PC-3 (cell line): ENCODE measurements around the gene GSDME. TPM values are rescaled to one million over a fixed set of nuclear protein-coding genes. Genes with fewer than 3 reads are reported as not detected.

Experiments used
- ATAC-seq: fragments of 200-7000 bp; cut with Tn5 transposase; 2 replicates; pipeline ENCODE4 v1.9.1; 2020; ENCODE audit warnings: mild to moderate bottlenecking, moderate library complexity
- BruUV-seq: library from RNA; stranded (reverse); fragments of 400-500 nt; replicated peaks from 2 replicates; lab custom pipeline; 2021; lab: Mats Ljungman, UMichigan
- CTCF ChIA-PET: fragments of 300-600 bp; sonication (Branson Sonifier 250); formaldehyde crosslinking; loops from one replicate; lab custom pipeline; 2022; ENCODE audit warnings: antibody characterized with exemption; lab: Charles Lee
- POLR2A ChIA-PET: fragments of 300-600 bp; sonication (Branson Sonifier 250); formaldehyde crosslinking; loops from one replicate; lab custom pipeline; 2022; ENCODE audit warnings: antibody characterized with exemption; ENCODE audit not compliant: unreplicated experiment; lab: Charles Lee
- DNase-seq: peaks from one replicate; pipeline ENCODE4 v3.0.0-alpha.2; 2015
- H2AFZ ChIP-seq: fragments of 300-600 bp; sonication (generic); 2 replicates; pipeline ENCODE4 v1.6.0; 2016; ENCODE audit warnings: antibody characterized with exemption, low read length
- H3F3A ChIP-seq: fragments of 300-600 bp; sonication (generic); one replicate; pipeline ENCODE4 v1.6.0; 2017; ENCODE audit warnings: antibody characterized with exemption, low read length, control low read depth, mild to moderate bottlenecking; ENCODE audit not compliant: unreplicated experiment
- H3K27ac ChIP-seq: fragments of 300-600 bp; sonication (generic); 2 replicates; pipeline ENCODE4 v1.5.1; 2016; ENCODE audit warnings: mild to moderate bottlenecking, low read length
- H3K27me3 ChIP-seq: fragments of 300-600 bp; sonication (generic); 2 replicates; pipeline ENCODE4 v1.6.1; 2016; ENCODE audit warnings: low read length, mixed read lengths
- H3K36me3 ChIP-seq: fragments of 300-600 bp; sonication (generic); 2 replicates; pipeline ENCODE4 v1.6.1; 2016; ENCODE audit warnings: low read depth, mixed run types, low read length, mixed read lengths
- H3K4me1 ChIP-seq: fragments of 300-600 bp; sonication (generic); 2 replicates; pipeline ENCODE4 v1.5.1; 2016; ENCODE audit warnings: low read length; ENCODE audit not compliant: insufficient read depth
- H3K4me2 ChIP-seq: fragments of 300-600 bp; sonication (generic); 2 replicates; pipeline ENCODE4 v1.6.0; 2016; ENCODE audit warnings: low read length
- H3K4me3 ChIP-seq: fragments of 300-600 bp; sonication (generic); 2 replicates; pipeline ENCODE4 v1.5.1; 2016; ENCODE audit warnings: mild to moderate bottlenecking, low read length, mixed read lengths
- H3K79me2 ChIP-seq: fragments of 300-600 bp; sonication (generic); 2 replicates; pipeline ENCODE4 v1.6.1; 2017; ENCODE audit warnings: low read length, mixed read lengths
- H3K9ac ChIP-seq: fragments of 300-600 bp; sonication (generic); 2 replicates; pipeline ENCODE4 v1.6.0; 2016; ENCODE audit warnings: mild to moderate bottlenecking, low read length
- H3K9me2 ChIP-seq: fragments of 300-600 bp; sonication (generic); replicated peaks from 2 replicates; pipeline ENCODE4 v1.6.1; 2016; ENCODE audit warnings: mixed run types, low read length, mixed read lengths
- H3K9me3 ChIP-seq: fragments of 300-600 bp; sonication (generic); 2 replicates; pipeline ENCODE4 v1.6.1; 2016; ENCODE audit warnings: low read length, mixed read lengths
- H4K20me1 ChIP-seq: fragments of 300-600 bp; sonication (generic); 2 replicates; pipeline ENCODE4 v1.6.1; 2016; ENCODE audit warnings: low read length, mixed read lengths
- EZH2 ChIP-seq: fragments of 300-600 bp; sonication (generic); IDR thresholded peaks from one replicate; pipeline ENCODE4 v1.6.1; 2017; ENCODE audit warnings: antibody characterized with exemption, mild to moderate bottlenecking, low read length; ENCODE audit not compliant: unreplicated experiment
- EZH2phosphoT487 ChIP-seq: fragments of 300-600 bp; sonication (generic); IDR thresholded peaks from 2 replicates; pipeline ENCODE4 v1.6.1; 2018; ENCODE audit warnings: mild to moderate bottlenecking, antibody characterized with exemption, low read length, borderline replicate concordance
- intact Hi-C: fragments of 100-400 bp; cut with micrococcal nuclease; formaldehyde crosslinking; loops from 2 replicates; pipeline ENCODE4 v1.9.0; 2023
- total RNA-seq: library from RNA; depleted of rRNA; stranded (reverse); fragments of >200 nt; gene quantifications from 2 replicates; pipeline ENCODE4 v1.2.3, GENCODE V29; 2014
- TF ChIP-seq, protein P1 (sequence below): fragments of 300-600 bp; sonication (generic); conservative IDR thresholded peaks from 2 replicates; pipeline ENCODE4 v1.5.1; 2017; ENCODE audit warnings: antibody characterized with exemption, low read depth, mild to moderate bottlenecking, low read length

The GSDME gene
- total RNA-seq, 1 experiment from 2014 or later: 12.0 TPM

DNA sequence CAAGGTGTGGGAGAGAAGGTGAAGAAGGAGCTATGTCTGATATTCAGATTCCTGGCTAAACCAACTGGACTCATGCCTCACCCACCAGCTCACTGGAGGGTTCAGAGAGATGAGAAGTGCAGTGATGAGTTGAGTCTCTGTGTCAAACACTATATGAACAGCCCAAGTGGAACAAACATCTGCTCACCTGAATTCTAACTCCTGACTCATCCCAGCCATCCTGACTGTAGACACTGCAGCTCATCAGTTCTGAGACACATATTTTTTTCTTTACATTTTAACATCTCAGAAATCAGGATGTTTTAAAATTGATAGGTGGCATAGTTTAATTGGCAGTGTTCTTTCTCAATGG lies 27.3 kb downstream of the GSDME start:
- ChIA-PET CTCF (no interaction called here), POLR2A (no interaction called here)
- no peak overlapping the region for H3K27ac ChIP-seq
- TF ChIP-seq EZH2phosphoT487: no peak
- no peak for TF ChIP-seq EZH2
- H3K4me2 ChIP-seq: no peak overlapping the region
- H3K36me3 ChIP-seq: no peaks in the 10 kb centered on the region
- H3K9me2 ChIP-seq: no peaks in the 10 kb centered on the region
- H3K4me1 ChIP-seq: peaks cover 9% of the 10 kb centered on the region
- intact Hi-C loops: no loop called here
- H3F3A ChIP-seq: no peaks in the 10 kb centered on the region
- ATAC-seq (no peak), DNase-seq (no peak)
- no peaks in the 10 kb centered on the region for H3K27me3 ChIP-seq
- H3K9ac ChIP-seq: no peak overlapping the region
- no peaks in the 10 kb centered on the region for H3K79me2 ChIP-seq
- BruUV-seq: no TSS peak
- no peak overlapping the region for H2AFZ ChIP-seq
- H3K4me3 ChIP-seq: no peak overlapping the region
- no peaks in the 10 kb centered on the region for H4K20me1 ChIP-seq
- no peaks in the 10 kb centered on the region for H3K9me3 ChIP-seq

- no peak for ATAC-seq
- POLR2A ChIA-PET: no interaction called here
- Histone ChIP-seq H3K9ac (no peak overlapping the region), H2AFZ (no peak overlapping the region), H3K9me3 (no peaks in the 10 kb centered on the region), H3F3A (no peaks in the 10 kb centered on the region), H3K4me1 (peaks cover 9% of the 10 kb centered on the region), H3K79me2 (no peaks in the 10 kb centered on the region), H3K27me3 (no peaks in the 10 kb centered on the region), H3K4me2 (no peak overlapping the region), H3K36me3 (no peaks in the 10 kb centered on the region), H3K9me2 (no peaks in the 10 kb centered on the region), H3K27ac (no peak overlapping the region), H4K20me1 (no peaks in the 10 kb centered on the region), H3K4me3 (no peak overlapping the region)
- TF ChIP-seq EZH2: no peak
- TF ChIP-seq, protein P1, sequence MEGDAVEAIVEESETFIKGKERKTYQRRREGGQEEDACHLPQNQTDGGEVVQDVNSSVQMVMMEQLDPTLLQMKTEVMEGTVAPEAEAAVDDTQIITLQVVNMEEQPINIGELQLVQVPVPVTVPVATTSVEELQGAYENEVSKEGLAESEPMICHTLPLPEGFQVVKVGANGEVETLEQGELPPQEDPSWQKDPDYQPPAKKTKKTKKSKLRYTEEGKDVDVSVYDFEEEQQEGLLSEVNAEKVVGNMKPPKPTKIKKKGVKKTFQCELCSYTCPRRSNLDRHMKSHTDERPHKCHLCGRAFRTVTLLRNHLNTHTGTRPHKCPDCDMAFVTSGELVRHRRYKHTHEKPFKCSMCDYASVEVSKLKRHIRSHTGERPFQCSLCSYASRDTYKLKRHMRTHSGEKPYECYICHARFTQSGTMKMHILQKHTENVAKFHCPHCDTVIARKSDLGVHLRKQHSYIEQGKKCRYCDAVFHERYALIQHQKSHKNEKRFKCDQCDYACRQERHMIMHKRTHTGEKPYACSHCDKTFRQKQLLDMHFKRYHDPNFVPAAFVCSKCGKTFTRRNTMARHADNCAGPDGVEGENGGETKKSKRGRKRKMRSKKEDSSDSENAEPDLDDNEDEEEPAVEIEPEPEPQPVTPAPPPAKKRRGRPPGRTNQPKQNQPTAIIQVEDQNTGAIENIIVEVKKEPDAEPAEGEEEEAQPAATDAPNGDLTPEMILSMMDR: no peak
- no peak for TF ChIP-seq EZH2phosphoT487
- intact Hi-C loops: no loop called here
- no TSS peak for BruUV-seq
- CTCF ChIA-PET: no interaction called here
- DNase-seq: no peak
Observed at GRCh38 chr7:24729365-24730017, 27.8 kb downstream of the GSDME start.

DNA sequence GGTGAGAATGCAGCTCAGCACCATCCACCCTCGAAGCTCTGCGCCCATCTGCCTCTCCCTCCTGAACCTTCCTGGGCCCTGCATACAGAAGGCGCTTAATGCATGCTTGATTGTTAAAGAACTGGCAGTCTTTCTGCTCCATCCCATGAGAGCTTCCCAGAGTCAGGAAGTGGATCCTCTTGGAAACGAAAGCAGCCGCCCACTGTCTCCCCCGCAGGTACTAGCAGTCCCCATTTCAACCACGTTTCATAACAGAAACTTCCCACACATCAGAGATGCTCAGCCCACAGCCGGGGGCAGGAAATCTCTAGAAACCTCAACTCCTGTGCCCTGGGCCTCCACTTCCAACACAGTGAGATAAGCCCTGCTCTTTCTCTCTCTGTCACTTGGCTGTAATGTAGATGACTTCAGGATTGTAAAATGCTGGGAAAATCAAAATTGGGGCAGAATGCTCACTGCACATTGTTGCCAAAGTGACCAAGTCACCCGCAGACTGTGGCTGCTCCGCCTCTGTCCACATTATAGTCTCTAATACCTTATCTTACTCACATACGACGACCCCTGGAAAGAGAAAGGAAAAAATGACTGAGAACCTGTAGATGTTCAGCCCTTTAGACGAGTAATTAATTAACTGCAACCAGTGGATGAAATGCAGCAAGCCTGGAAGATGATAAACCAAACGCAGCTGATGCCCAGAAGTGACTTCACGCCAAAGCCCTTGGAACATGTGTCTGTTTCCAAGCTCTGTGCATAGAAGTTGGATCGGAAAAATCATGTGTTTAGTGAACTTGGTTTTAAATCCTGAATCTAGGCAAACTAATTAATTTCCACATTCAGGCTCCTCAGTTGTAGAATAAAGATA lies 28.5 kb downstream of the GSDME start:
- H2AFZ ChIP-seq: no peak overlapping the region
- peaks cover 7% of the 10 kb centered on the region for H3K4me1 ChIP-seq
- no peaks in the 10 kb centered on the region for H3F3A ChIP-seq
- H3K4me3 ChIP-seq: no peak overlapping the region
- intact Hi-C loops: no loop called here
- POLR2A ChIA-PET: no interaction called here
- TF ChIP-seq EZH2phosphoT487 (no peak), EZH2 (no peak)
- TF ChIP-seq, protein P1: no peak
- H3K9me3 ChIP-seq: no peaks in the 10 kb centered on the region
- ATAC-seq (no peak), DNase-seq (no peak)
- H3K4me2 ChIP-seq: no peak overlapping the region
- BruUV-seq: no TSS peak
- H3K79me2 ChIP-seq: no peaks in the 10 kb centered on the region
- CTCF ChIA-PET: no interaction called here
- H3K36me3 ChIP-seq: no peaks in the 10 kb centered on the region
- no peaks in the 10 kb centered on the region for H3K27me3 ChIP-seq
- no peaks in the 10 kb centered on the region for H4K20me1 ChIP-seq
- H3K27ac ChIP-seq: no peak overlapping the region
- H3K9me2 ChIP-seq: no peaks in the 10 kb centered on the region
- no peak overlapping the region for H3K9ac ChIP-seq
